Measurements from ENCODE around the gene TNP1.

Gene TNP1

GRCh38 chr2:216856406-216857065 is 3.3 kb downstream of the TNP1 start:
- TF ChIP-seq CTCF (IDR thresholded peaks at IDR 0.05; ENCODE audit: insufficient read depth, low read length) (no peak), GABPA (IDR thresholded peaks at IDR 0.05; ENCODE audit: low read depth) (no peak), POLR2AphosphoS5 (IDR thresholded peaks at IDR 0.05; ENCODE audit: low read depth) (no peak), REST (IDR thresholded peaks at IDR 0.05; ENCODE audit: insufficient replicate concordance, low read depth) (no peak), SPI1 (IDR thresholded peaks at IDR 0.05; ENCODE audit: borderline replicate concordance, low read depth) (no peak)
- Histone ChIP-seq H3K27me3 (ENCODE audit: insufficient read depth, poor library complexity, severe bottlenecking) (no peaks in the 10 kb centered on the region), H3K27ac (replicated peaks) (no peak overlapping the region), H3K4me3 (replicated peaks; ENCODE audit: insufficient read depth, low read length) (no peak overlapping the region)
- DNase-seq (ENCODE audit: low read depth in 1 of 2, low spot score in 1 of 2): no peak

- TF ChIP-seq CTCF (IDR thresholded peaks at IDR 0.05; ENCODE audit: insufficient read depth, low read length) (no peak), GABPA (IDR thresholded peaks at IDR 0.05; ENCODE audit: low read depth) (no peak), REST (IDR thresholded peaks at IDR 0.05; ENCODE audit: insufficient replicate concordance, low read depth) (no peak), POLR2AphosphoS5 (IDR thresholded peaks at IDR 0.05; ENCODE audit: low read depth) (no peak), SPI1 (IDR thresholded peaks at IDR 0.05; ENCODE audit: borderline replicate concordance, low read depth) (no peak)
- Histone ChIP-seq H3K27me3 (ENCODE audit: insufficient read depth, poor library complexity, severe bottlenecking) (no peaks in the 10 kb centered on the region), H3K27ac (replicated peaks) (no peak overlapping the region), H3K4me3 (replicated peaks; ENCODE audit: insufficient read depth, low read length) (no peak overlapping the region)
- no peak for DNase-seq (ENCODE audit: low read depth in 1 of 2, low spot score in 1 of 2)
These were observed 4.3 kb downstream of the TNP1 start for GRCh38 chr2:216855605-216856004.

GRCh38 chr2:216855079-216855478 is 4.8 kb downstream of the TNP1 start:
- TF ChIP-seq REST (IDR thresholded peaks at IDR 0.05; ENCODE audit: insufficient replicate concordance, low read depth) (no peak), CTCF (IDR thresholded peaks at IDR 0.05; ENCODE audit: insufficient read depth, low read length) (no peak), GABPA (IDR thresholded peaks at IDR 0.05; ENCODE audit: low read depth) (no peak), SPI1 (IDR thresholded peaks at IDR 0.05; ENCODE audit: borderline replicate concordance, low read depth) (no peak), POLR2AphosphoS5 (IDR thresholded peaks at IDR 0.05; ENCODE audit: low read depth) (no peak)

More at GRCh38 chr2:216855079-216855478, 4.8 kb downstream of the TNP1 start:
- Histone ChIP-seq H3K27me3 (ENCODE audit: insufficient read depth, poor library complexity, severe bottlenecking) (no peaks in the 10 kb centered on the region), H3K27ac (replicated peaks) (no peak overlapping the region), H3K4me3 (replicated peaks; ENCODE audit: insufficient read depth, low read length) (no peak overlapping the region)
- no peak for DNase-seq (ENCODE audit: low read depth in 1 of 2, low spot score in 1 of 2)

Data from HL-60 (cell line).